DMS153 treated with DMSO at 0.1 percent for 48 hours (cell line): ENCODE measurements around the gene IGSF9B.
A peak's percentile ranks its signal among the peaks of the same experiment; 100 is the strongest.

ENCODE experiments used
- DNase-seq: peaks from one replicate; lab custom pipeline; 2025; ENCODE audit not compliant: unreplicated experiment; lab: John Stamatoyannopoulos, UW

The IGSF9B gene

DNA sequence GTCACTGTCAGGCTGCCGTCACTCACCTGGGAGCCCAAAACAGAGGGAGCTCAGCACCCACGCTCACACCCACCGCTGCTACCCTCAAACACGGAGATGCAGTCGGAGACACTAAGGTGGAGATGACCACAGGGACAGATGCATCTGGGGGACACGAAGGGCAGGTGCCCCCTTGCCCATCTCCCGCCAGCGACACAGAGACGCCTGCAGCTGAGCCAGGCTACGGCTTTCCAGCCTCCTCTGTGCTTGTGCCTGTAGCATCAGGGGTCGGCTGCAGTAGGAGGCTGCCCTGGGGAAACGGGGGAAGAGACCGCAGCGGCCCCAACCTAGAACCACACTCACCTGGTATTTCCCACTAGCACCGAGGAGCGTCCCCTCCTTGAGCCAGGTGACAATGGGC, 19.3 kb downstream of the IGSF9B start:
- no peak for DNase-seq

GRCh38 chr11:133937015-133937414, 19.8 kb downstream of the IGSF9B start:
- no peak for DNase-seq

DNA sequence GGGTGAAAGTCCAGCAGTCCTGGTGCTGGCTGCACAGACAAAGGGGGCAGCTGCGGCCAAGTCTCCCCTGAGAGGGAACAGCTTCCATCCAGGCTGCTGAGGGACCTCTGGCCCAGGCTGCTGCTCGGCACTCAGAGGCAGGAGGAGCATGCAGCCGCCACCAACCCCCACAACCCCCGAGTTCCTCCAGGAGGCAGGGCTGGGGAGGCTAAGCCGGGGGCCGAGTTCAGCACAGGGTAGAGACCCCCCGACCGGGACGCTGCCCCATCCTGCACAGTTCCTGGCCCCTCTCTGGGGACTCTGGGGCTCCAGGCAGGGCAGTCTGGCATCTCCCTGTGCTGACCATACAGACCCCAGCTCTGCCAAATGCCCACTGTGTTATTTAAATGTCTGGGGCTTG, 20.2 kb downstream of the IGSF9B start:
- no peak for DNase-seq

GRCh38 chr11:133936136-133936535, 20.6 kb downstream of the IGSF9B start:
- DNase-seq = no peak

- DNase-seq = no peak
Observed at GRCh38 chr11:133935551-133935910, 21.2 kb downstream of the IGSF9B start.

DNA sequence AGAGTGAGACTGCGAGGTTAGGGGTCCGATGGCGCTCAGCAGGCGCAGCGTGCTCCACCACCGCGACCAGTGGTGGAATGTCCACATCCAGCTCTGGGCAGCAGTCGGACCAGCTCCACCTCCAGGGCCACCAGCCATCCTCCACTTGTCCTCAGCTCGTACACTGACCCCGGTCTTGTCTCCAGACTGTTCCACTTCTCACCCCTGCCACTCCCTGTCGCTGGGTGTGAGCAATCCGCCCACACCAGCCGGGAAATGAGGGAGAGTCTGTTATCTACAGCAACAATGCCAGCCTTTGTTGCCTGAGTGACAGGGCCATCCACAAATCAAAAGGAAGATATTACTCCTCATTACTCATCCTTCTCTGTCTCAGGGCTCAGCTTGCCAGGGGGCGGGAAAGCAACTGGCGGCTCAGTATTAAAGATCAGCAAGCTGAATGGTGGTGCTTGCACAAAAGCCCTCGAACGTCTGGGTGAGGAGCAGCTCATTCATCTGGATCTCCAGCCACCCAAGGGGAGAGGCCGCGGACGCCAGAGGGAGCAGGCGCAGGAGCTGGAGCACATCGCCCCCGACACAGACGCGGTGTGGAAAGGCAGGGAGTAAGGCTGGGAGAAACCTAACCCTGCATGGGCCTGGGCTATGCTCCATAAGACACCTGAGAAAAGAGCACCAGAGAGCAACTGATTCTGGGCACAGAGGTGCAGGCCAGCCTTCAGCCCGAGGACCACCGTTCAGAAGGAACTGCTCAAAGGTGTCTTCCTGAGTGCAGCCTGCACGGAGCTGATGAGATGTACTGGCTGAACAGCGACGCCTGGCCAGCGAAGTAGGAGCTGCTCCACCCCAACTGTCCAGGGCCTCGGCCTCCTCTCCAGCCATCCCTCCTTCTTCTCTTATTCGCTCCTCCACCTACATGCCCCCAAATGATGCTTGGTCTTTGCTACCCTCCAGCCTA, 21.9 kb downstream of the IGSF9B start:
- DNase-seq = no peak

DNA sequence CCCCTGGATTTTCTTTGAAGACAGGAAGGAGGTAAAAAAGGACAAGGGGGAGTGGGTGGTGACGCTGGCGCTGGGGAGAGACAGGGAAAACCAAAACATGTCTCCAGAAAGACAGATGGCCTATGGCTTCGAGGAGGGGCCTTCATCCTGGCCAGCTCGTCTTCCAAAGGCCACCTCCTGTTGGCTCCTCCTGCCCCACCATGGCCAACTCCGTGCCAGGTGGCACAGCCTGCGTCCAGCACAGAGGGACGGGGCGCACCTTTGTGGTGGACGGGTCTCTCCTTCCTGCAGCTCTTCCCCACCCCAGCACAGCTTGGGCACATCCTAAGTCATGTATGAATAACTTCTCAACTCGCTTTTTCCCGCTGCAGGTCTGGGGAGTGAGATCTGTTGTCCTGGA, 22.7 kb downstream of the IGSF9B start:
- DNase-seq = no peak

- DNase-seq = no peak
Observed at GRCh38 chr11:133931449-133932060, 25.2 kb downstream of the IGSF9B start.

DNA sequence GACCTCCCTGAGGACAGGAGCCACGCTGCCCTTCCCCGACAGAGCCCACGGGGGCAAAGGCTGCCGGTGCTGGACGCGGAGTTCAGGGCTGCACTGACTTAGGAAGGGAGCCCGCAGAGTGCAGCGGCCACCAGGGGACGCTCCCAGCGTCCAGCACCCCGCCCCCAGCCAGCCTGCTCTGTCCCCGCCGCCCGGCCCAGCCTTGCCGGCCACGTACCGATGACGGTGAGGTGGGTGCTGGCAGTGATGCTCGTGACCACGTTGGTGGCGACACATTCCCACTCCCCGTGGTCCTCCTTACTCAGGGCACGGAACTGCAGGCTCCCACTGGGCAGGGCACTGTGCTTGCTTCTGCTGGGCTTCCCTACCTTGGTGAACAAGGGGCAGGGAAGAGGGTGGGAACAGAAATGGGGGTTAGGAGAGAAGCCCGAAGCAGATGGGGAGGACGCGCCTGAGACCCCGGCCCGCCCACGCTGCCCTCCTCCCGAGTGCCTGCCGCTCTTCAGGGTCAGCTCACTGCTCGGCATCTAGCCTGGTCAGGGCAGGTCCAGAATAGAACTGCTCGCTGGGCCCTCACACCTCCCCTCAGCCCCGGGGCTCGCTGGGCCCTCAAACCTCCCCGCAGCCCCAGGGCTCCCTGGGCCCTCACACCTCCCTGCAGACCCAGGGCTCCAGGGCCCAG, 25.9 kb downstream of the IGSF9B start:
- DNase-seq = no peak

DNA sequence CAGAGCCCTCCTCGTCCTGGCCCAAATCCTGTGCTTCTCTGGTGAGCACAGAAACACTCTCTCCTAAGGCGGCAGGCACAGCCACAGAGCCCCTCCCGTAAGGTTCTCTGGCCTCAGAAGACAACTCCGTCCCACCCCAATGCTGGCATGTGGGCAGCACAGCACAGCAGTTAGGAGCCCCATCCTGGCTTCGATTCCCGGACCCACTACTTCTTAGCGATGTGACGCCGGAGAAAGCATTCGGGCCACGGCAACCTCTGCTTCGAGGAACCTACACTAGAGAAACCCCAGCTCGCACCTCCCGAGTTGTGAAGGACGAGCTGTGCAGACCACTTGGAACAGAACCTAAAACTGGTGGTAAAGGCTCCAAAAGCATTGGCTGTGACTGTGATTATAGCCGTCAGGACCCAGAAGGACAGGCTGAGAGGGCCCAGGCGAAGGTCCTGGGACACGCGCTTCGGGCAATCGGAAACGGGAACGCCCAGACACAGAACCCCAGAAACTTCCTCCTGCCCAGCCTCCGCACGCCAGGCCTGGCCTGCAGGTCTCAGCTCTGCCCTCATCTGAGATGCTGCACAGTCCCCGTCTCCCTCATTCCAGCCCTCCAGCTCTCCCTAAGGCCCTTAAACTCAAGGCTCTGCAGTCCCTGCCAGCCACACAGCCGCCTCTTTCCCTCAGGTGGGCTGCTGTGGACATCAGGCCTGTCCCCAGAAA, 26.6 kb downstream of the IGSF9B start:
- DNase-seq = no peak

DNA sequence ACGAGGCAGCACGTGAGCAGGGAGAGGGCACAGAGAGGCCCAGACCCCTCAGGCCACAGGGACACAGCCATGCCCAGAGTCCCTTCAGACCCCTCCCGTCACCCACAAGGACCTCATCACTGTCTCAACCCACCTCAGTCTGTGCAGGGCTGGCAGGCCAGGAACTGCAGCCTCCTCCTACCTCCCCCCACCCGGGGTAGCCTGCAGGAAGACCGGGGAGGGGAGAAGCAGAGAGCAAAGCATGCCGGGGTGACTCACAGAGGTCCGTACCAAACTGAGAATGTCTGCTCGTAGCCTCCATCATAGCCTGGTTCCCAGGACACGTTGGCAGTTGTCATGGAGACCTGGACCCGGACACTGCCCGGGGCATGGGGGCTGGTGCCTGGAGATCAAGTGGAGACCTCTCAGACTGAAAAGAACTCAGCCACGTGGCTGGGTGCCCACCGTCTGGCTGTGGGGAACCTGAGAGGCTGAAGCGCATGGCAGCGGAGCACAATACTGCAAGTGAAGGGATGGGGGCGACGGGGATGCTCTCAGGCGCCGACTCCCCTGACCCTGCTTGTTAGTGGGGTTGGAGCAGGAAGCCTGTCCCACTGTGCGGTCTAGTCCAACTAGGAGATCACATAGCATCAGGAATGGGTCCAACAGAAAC, 27.2 kb downstream of the IGSF9B start:
- no peak for DNase-seq

DNA sequence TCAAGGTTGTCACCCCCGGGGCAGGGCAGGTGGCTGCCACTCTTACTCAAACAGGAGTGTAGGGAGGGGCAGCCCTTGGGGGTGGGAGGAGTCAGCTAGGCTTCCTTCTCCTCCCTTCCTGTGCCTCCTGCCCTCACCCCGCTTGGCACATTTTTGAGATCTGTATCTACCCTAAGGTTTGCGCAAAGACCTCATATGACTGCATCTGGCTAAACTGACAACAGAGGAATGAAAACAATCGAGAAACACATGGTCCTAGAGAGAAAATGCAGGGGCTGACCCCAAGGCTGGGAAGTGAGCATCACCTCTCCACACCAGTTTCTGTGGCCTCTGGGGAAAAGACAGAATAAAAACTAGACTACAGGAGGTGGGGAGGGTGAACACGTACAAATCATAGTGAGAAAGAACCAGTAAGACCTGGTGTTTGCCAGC, 28.1 kb downstream of the IGSF9B start:
- peak; percentile 56 for DNase-seq

DNA sequence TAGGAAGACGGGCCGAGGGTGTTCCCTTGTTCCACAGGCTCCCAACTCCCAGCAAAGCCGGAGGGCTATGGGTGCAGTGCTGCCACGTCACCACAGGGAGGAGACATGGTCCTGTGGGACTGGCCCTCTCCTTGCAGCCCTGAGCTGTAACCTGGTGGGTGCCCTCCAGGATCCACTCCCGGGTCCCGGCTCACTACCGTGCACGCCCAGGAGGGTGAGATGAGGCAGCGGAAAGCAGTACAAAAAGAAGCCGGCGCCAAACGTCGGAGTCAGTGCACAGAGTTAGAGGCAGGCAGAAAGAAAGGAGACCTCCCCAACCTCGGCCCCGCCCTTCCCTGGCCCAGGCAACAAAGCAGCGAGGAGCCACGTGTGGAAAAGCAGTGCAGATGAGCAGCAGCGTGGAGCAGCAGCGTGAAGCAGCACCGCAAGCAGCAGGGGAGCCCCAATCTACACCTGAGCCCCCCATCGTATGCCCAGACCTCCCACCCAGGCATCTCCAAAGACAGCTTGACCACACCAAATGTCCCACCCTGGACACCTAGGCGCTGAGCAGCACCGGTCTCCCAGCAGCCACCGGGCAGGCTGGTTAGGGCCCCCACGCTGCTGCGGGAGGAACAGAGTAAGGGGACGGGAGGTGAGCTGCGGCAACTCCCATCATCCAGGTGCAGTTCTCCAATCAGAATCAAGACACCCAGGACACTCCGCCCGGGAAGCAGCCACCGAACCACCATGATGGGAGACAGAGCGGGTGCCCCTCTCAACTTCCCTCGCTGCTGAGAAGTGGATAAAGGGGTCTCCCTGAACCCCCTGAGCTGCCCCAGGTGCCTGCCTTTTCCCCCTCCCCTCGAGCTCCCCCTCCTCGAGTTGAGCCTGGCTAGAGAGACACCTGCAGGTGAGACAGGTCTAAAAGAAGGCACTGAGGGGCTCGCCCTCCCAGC, 28.8 kb downstream of the IGSF9B start:
- DNase-seq = peak; percentile 69

DNA sequence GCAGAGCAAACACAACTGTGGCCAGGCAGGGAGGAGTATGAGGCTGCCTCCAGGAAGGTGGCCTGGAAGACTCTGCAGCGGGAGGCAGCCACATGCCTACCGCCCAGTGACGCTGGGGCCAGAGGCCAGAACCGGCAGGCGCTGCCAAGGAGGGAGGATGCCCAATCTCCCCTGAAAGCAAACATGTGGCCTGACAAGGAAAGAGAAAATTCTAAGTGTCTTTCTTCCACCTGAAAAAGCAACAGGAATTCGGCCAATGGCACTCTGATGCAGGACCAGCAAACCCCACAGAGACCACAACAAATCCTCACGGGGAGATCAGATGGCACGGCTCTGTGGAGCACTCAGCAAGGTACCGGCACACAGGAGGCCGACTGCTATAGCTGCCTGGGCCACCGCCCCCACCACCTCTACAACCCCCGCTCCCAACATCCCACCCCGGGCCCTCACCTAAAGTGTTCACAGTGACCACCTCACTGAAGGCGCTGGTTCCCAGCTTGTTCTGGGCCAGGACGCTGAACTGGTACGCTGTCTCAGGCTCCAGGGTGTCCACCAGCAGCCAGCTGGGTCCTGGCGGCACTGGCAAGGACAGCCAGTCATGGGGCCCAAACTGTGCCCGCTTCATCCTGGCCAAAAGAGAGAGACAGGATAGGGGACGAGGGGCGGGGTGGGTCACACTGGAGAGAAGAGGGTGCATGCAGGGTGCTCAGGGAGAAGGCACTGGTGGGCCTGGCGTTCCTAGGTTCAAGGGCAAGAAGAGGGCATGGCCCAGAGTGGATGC, 30.1 kb downstream of the IGSF9B start:
- no peak for DNase-seq

GRCh38 chr11:133925756-133926155, 31.0 kb downstream of the IGSF9B start:
- no peak for DNase-seq

- no peak for DNase-seq
Observed at GRCh38 chr11:133924661-133925060, 32.1 kb downstream of the IGSF9B start.

DNA sequence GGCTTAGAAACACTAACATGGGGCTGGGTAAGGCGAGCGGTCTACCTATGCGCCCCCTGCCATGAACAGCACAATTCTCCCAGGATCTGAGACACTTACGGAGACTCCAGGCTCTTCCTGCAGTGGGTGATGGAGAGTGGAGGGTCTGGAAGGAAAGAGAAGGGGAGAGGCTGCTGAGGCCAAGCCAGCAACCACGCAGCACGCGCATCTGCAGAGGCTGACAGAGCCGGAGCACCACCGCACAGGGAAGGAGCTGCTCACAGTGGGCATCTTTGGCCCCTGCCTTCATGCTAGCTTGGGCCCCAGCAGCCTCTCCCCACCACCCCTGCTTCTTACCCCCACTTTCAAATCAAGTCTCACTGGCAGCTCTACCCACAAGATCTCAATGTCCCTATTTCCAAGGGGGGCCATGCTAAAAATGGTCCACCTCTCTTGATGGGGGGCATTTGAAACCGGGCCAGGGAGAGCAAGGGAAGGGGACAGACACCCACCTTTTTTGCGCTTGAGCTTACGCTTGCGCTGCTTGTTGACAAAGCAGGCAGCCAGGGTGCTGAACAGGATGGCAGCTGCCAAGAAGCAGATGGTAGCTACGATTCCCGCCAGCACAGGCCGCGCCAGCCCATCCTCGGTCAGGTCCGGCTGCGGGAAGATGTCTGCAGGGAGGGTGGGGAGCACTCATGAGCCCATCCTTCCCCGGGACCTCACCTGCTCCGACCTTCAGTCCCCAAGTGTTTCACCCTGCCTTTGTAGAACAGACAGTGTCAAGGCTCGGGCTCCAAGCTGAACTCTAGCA, 34.5 kb downstream of the IGSF9B start:
- DNase-seq = no peak

DNA sequence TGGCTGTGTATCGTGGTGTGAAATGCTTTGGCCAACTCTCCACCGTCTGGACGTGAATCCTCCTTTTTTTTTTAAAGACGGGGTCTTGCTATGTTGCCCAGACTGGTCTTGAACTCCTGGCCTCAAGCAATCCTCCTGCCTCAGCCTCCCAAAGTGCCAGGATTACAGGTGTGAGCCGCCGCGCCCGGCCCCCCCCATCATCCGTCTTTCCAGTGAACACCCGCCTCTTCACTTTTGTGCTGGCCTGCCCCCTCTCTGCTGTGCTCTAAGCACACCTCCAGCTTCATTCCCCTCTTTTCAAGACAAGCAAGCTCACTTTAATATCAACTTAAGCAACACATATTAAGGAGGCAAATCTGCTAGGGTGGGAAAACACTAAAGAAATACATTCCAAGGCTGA, 35.3 kb downstream of the IGSF9B start:
- no peak for DNase-seq
